Measurements from ENCODE around the gene ZBTB20.

GRCh38 chr3:114929971-114930732 is 216.9 kb downstream of the ZBTB20 start:
- TF ChIP-seq POLR2A (IDR thresholded peaks at IDR 0.05), result no peak
- TF ChIP-seq, protein P1, sequence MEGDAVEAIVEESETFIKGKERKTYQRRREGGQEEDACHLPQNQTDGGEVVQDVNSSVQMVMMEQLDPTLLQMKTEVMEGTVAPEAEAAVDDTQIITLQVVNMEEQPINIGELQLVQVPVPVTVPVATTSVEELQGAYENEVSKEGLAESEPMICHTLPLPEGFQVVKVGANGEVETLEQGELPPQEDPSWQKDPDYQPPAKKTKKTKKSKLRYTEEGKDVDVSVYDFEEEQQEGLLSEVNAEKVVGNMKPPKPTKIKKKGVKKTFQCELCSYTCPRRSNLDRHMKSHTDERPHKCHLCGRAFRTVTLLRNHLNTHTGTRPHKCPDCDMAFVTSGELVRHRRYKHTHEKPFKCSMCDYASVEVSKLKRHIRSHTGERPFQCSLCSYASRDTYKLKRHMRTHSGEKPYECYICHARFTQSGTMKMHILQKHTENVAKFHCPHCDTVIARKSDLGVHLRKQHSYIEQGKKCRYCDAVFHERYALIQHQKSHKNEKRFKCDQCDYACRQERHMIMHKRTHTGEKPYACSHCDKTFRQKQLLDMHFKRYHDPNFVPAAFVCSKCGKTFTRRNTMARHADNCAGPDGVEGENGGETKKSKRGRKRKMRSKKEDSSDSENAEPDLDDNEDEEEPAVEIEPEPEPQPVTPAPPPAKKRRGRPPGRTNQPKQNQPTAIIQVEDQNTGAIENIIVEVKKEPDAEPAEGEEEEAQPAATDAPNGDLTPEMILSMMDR (IDR thresholded peaks at IDR 0.05), result no peak
